Right lobe of liver (tissue), 6 donors: Measurements from ENCODE around the gene ENDOV. TPM values are rescaled to one million over a fixed set of nuclear protein-coding genes. Genes with fewer than 3 reads are reported as not detected.
"Not testable (repeated sequence)": the region's sequence is repeated elsewhere in the genome, so short reads cannot be mapped to it uniquely, and the experiment has no call there.

Source experiments
- ATAC-seq, 4 donors: fragments of 200-7000 bp; cut with Tn5 transposase; one replicate each; pipeline ENCODE4 v1.9.1; 2020; ENCODE audit warnings: mild to moderate bottlenecking in 4 of 4, moderate library complexity in 4 of 4
- DNase-seq, 3 donors: peaks; one replicate each; pipeline ENCODE4 v3.0.0-alpha.2; 2020
- H3K27ac ChIP-seq, 3 donors: fragments of 200-600 bp; one replicate each; pipeline ENCODE4 v1.8.0; 2022
- H3K27me3 ChIP-seq, 2 donors: fragments of 200-600 bp; one replicate each; pipeline ENCODE4 v1.8.0; 2022
- H3K36me3 ChIP-seq, 4 donors: fragments of 200-600 bp; sonication (generic) in 1 of 4; one replicate each; pipeline versions ENCODE4 v1.5.1 to v1.8.0; 2017 to 2022; ENCODE audit warnings: control low read depth in 1 of 4
- H3K4me1 ChIP-seq, 4 donors: fragments of 200-600 bp; sonication (generic) in 1 of 4; one replicate each; pipeline versions ENCODE4 v1.5.1 to v1.8.0; 2017 to 2022; ENCODE audit warnings: control low read depth in 1 of 4
- H3K4me3 ChIP-seq, 3 donors: fragments of 200-600 bp; one replicate each; pipeline ENCODE4 v1.8.0; 2022
- H3K9me3 ChIP-seq, 4 donors: fragments of 200-600 bp; sonication (generic) in 1 of 4; one replicate each; pipeline versions ENCODE4 v1.5.1 to v1.8.0; 2017 to 2022; ENCODE audit warnings: control low read depth in 1 of 4
- CTCF ChIP-seq, 4 donors: fragments of 200-600 bp in 3 of 4; fragments of 450-650 bp in 1 of 4; IDR thresholded peaks; one replicate each; pipeline versions ENCODE4 v1.5.1 to v1.8.0; 2016 to 2022; ENCODE audit warnings: antibody characterized with exemption in 4 of 4, mild to moderate bottlenecking in 2 of 4
- POLR2A ChIP-seq: fragments of 450-650 bp; IDR thresholded peaks from one replicate; pipeline ENCODE4 v1.6.1; 2017; ENCODE audit warnings: antibody characterized with exemption, mild to moderate bottlenecking
- WGBS: methylation state at CpG from one replicate; pipeline ENCODE4 v1.1.6; 2018; ENCODE audit warnings: low coverage, low lambda C conversion rate; ENCODE audit not compliant: insufficient coverage; ENCODE audit errors: missing lambda C conversion rate; 5-methylcytosine and 5-hydroxymethylcytosine counted together
- intact Hi-C, 2 donors: fragments of 100-400 bp; cut with DNase I; formaldehyde crosslinking; loops; one replicate each; pipeline versions ENCODE4 v1.11.2 to v1.14.1; 2022
- total RNA-seq, 6 experiments: library from RNA; depleted of rRNA in 2 of 6; stranded (reverse); fragments of >200 nt in 2 of 6; fragmentation: NEBNext Ultra II Directional in 3 of 6; extraction: Animal tissue kit (Norgen Biotek cat#: 25700) in 3 of 6; gene quantifications; one replicate each; pipeline versions ENCODE4 v1.1.0 to v1.2.4, GENCODE V29; 2016 to 2023
- donor health status: DM: no; HTN: yes; CAD: no.
- donor health status: DM: no; HTN: no; CAD: no.
- donor health status: DM: no; HTN: no; CAD: no.
- donor health status: DM: no; HTN: yes; CAD: no.
- donor health status: DM: no; HTN: yes; CAD: no.

ENDOV gene
- total RNA-seq, 6 experiments from 2014 or later: 6.8 to 14.1 (median 11.3) TPM

- Histone ChIP-seq H3K4me3 (no peak overlapping the region), H3K36me3 (peaks cover 3 to 38% (median 18%) of the 10 kb centered on the region in 4 donors), H3K27ac (no peak overlapping the region), H3K9me3 (no peaks in the 10 kb centered on the region), H3K27me3 (no peaks in the 10 kb centered on the region), H3K4me1 (no peaks in the 10 kb centered on the region)
- no peak for TF ChIP-seq CTCF (IDR thresholded peaks at IDR 0.05)
- TF ChIP-seq POLR2A: no peak
- ATAC-seq (peak in 2 of 4 donors; percentile 20 to 34), DNase-seq (no peak)
- 75% methylated on average over 9 of the region's 15 CpGs for WGBS
- intact Hi-C loops: no loop called here
Observed at GRCh38 chr17:80395402-80396151, 19.4 kb upstream of the ENDOV start.

- no peak overlapping the region for H3K27ac ChIP-seq
- H3K4me3 ChIP-seq: no peak overlapping the region
- TF ChIP-seq POLR2A (no peak), CTCF (IDR thresholded peaks at IDR 0.05) (no peak)
- peak in 1 of 4 donors; percentile 38 for ATAC-seq
- H3K4me1 ChIP-seq: no peaks in the 10 kb centered on the region
- peaks cover 3 to 30% (median 15%) of the 10 kb centered on the region in 4 donors for H3K36me3 ChIP-seq
- DNase-seq: no peak
- H3K9me3 ChIP-seq: no peaks in the 10 kb centered on the region
- intact Hi-C loops: no loop called here
- H3K27me3 ChIP-seq: no peaks in the 10 kb centered on the region
- WGBS: 63% methylated on average over 5 of the region's 9 CpGs
Observed at GRCh38 chr17:80396157-80397033, 18.6 kb upstream of the ENDOV start.

DNA sequence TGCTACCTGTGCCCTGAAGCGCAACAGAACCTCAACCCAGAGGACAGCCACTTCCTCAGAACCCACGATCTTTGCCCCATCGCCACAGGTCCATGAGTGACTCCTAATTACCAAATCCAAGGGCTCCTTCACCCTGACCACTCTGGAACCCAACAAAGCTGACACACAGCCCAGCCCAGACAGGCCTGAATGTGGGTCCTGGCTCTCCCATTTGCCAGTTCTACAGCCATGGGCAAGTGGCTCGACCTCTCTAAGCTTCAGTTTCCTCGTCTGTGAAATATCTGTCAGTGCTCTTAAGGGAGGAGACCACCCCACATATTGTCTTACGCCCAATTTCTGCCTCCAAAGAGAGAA, 18.0 kb upstream of the ENDOV start:
- ATAC-seq: peak in 1 of 4 donors; percentile 36

DNA sequence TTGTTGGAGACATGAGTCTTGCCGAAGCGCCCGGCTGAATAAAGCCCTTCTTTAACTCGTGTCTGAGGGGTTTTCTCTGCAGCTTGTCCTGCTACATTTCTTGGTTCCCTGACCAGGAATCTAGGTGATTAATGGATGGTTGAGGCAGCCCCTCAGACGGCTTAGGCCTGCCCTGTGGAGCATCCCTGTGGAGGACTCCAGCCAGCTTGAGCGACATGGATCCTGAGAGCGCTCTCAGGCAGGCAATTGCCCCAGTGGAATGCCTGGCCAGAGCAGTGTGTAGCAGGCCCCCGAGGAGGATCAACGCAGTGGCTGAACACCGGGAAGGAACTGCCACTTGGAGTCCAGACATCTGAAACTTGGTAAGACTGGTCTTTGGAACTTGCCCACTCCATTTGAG, 17.3 kb upstream of the ENDOV start:
- Histone ChIP-seq H3K4me3 (no peak overlapping the region), H3K27ac (no peak overlapping the region), H3K4me1 (no peaks in the 10 kb centered on the region), H3K27me3 (no peaks in the 10 kb centered on the region), H3K36me3 (peaks cover 3 to 19% (median 11%) of the 10 kb centered on the region in 4 donors), H3K9me3 (no peaks in the 10 kb centered on the region)
- intact Hi-C loops: no loop called here
- no peak for TF ChIP-seq CTCF (IDR thresholded peaks at IDR 0.05)
- TF ChIP-seq POLR2A: no peak
- no peak for DNase-seq
- 80% methylated on average over 4 of the region's 10 CpGs for WGBS
- no peak for ATAC-seq

More for the DNA sequence above, 18.0 kb upstream of the ENDOV start:
- WGBS: 68% methylated on average over 6 of the region's 6 CpGs
- no peak for TF ChIP-seq POLR2A
- no peak for TF ChIP-seq CTCF (IDR thresholded peaks at IDR 0.05)
- Histone ChIP-seq H3K27ac (no peak overlapping the region), H3K36me3 (peaks cover 3 to 26% (median 14%) of the 10 kb centered on the region in 4 donors), H3K4me3 (no peak overlapping the region), H3K27me3 (no peaks in the 10 kb centered on the region), H3K9me3 (no peaks in the 10 kb centered on the region), H3K4me1 (no peaks in the 10 kb centered on the region)
- intact Hi-C loops: no loop called here
- no peak for DNase-seq

DNA sequence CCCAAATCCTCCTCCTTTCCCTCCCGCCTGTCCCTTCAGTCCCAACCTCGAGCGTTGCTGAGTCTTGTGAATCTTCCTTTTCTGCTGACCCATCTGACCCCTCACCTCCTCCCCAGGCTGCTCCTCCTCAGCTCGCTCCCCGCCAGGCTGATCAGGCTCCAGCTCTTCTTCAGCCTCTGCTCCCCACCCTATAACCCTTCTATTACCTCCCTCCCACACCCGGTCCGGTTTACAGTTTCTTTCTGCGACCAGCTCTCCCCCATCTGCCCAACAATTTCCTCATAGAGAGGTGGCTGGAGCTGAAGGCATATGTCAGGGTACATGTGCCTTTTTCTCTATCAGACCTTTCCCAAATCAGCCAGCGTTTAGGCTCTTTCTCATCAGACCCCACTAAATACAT, 13.9 kb upstream of the ENDOV start:
- H3K4me1 ChIP-seq, H3K9me3 ChIP-seq, ATAC-seq, intact Hi-C loops, DNase-seq, H3K36me3 ChIP-seq, H3K27me3 ChIP-seq, H3K4me3 ChIP-seq, H3K27ac ChIP-seq: not testable (repeated sequence)
- WGBS: 65% methylated on average over 8 of the region's 9 CpGs

GRCh38 chr17:80402102-80402501, 12.9 kb upstream of the ENDOV start:
- ATAC-seq, H3K4me1 ChIP-seq, H3K27ac ChIP-seq, H3K9me3 ChIP-seq, H3K4me3 ChIP-seq, H3K36me3 ChIP-seq, H3K27me3 ChIP-seq, DNase-seq, intact Hi-C loops: not testable (repeated sequence)
- WGBS: 89% methylated on average over 6 of the region's 13 CpGs
